H1 (cell line): ENCODE results near the gene LCOR. TPM values are rescaled to one million over a fixed set of nuclear protein-coding genes. Genes with fewer than 3 reads are reported as not detected.

Source experiments
- CTCF ChIA-PET: fragments of 300-600 bp; sonication (Branson Sonifier 250); formaldehyde crosslinking; loops from one replicate; lab custom pipeline; 2021; ENCODE audit not compliant: partially characterized antibody; lab: Charles Lee
- POLR2A ChIA-PET: fragments of 300-600 bp; sonication (Branson Sonifier 250); formaldehyde crosslinking; loops from one replicate; lab custom pipeline; 2021; ENCODE audit warnings: inconsistent platforms; ENCODE audit not compliant: partially characterized antibody; lab: Charles Lee
- DNase-seq, 2 experiments: peaks; one replicate each; pipeline versions ENCODE4 v3.0.0 to v3.0.0-alpha.2; 2010 to 2022; ENCODE audit warnings: low spot score in 2 of 2, low read depth in 1 of 2, mixed read lengths in 1 of 2
- FAIRE-seq: peaks from 2 replicates; lab custom pipeline; 2011; peaks lifted over from hg19 to GRCh38; lab: Jason Lieb, UNC
- H2AFZ ChIP-seq: 2 replicates; pipeline ENCODE4 v1.8.1; 2012; ENCODE audit warnings: low read length, inconsistent platforms
- H2AK5ac ChIP-seq: 2 replicates; pipeline ENCODE4 v1.6.1; 2013; ENCODE audit warnings: low read depth, low read length
- H2BK120ac ChIP-seq: replicated peaks from 2 replicates; pipeline ENCODE3; 2013; ENCODE audit warnings: low read depth, low read length, inconsistent platforms
- H2BK12ac ChIP-seq: 2 replicates; pipeline ENCODE4 v1.6.1; 2013; ENCODE audit warnings: low read depth, low read length
- H2BK15ac ChIP-seq: 2 replicates; pipeline ENCODE4 v1.6.1; 2013; ENCODE audit warnings: low read length
- H2BK20ac ChIP-seq: 2 replicates; pipeline ENCODE4 v1.6.1; 2013; ENCODE audit warnings: low read length
- H2BK5ac ChIP-seq: 2 replicates; pipeline ENCODE4 v1.6.1; 2013; ENCODE audit warnings: low read depth, low read length
- H3K14ac ChIP-seq: 2 replicates; pipeline ENCODE4 v1.6.1; 2013; ENCODE audit warnings: inconsistent platforms; ENCODE audit not compliant: insufficient read length
- H3K18ac ChIP-seq: 2 replicates; pipeline ENCODE4 v1.6.1; 2013; ENCODE audit warnings: low read length; ENCODE audit errors: extremely low read depth
- H3K23ac ChIP-seq: 2 replicates; pipeline ENCODE4 v1.6.1; 2013; ENCODE audit warnings: inconsistent platforms; ENCODE audit not compliant: insufficient read length
- H3K23me2 ChIP-seq: 2 replicates; pipeline ENCODE4 v1.6.1; 2013; ENCODE audit warnings: low read depth, low read length
- H3K27ac ChIP-seq: 2 replicates; pipeline ENCODE4 v1.6.1; 2011; ENCODE audit warnings: low read depth, low read length, inconsistent platforms
- H3K27me3 ChIP-seq, 4 experiments: replicated peaks in 1 of 4; 1 replicate in 1 of 4; 2 replicates in 3 of 4; pipeline versions ENCODE4 v1.6.1 to v1.8.1; 2011 to 2013; ENCODE audit warnings: low read length in 3 of 4, mild to moderate bottlenecking in 3 of 4, inconsistent platforms in 2 of 4, mixed read lengths in 2 of 4, moderate library complexity in 1 of 4; ENCODE audit not compliant: control insufficient read depth in 3 of 4, insufficient read depth in 3 of 4; ENCODE audit errors: extremely low read depth in 1 of 4
- H3K36me3 ChIP-seq, 4 experiments: 2 replicates each; pipeline versions ENCODE4 v1.6.1 to v1.8.1; 2011 to 2013; ENCODE audit warnings: mild to moderate bottlenecking in 4 of 4, low read length in 3 of 4, moderate library complexity in 2 of 4, control low read depth in 1 of 4, inconsistent platforms in 1 of 4; ENCODE audit not compliant: insufficient read depth in 4 of 4, control insufficient read depth in 2 of 4
- H3K4ac ChIP-seq: replicated peaks from 2 replicates; pipeline ENCODE3; 2013; ENCODE audit warnings: low read length, low read depth, mixed read lengths, inconsistent platforms; ENCODE audit not compliant: insufficient read length
- H3K4me1 ChIP-seq, 4 experiments: replicated peaks in 1 of 4; 1 replicate in 1 of 4; 2 replicates in 3 of 4; pipeline versions ENCODE4 v1.6.1 to v1.8.1; 2011 to 2013; ENCODE audit warnings: low read length in 3 of 4, inconsistent platforms in 2 of 4, mixed read lengths in 1 of 4; ENCODE audit not compliant: insufficient read depth in 4 of 4, control insufficient read depth in 3 of 4
- H3K4me2 ChIP-seq, 2 experiments: 2 replicates each; pipeline versions ENCODE4 v1.6.1 to v1.8.1; 2011 to 2013; ENCODE audit warnings: low read depth in 2 of 2, low read length in 2 of 2, control low read depth in 1 of 2, inconsistent platforms in 1 of 2, mild to moderate bottlenecking in 1 of 2; ENCODE audit not compliant: insufficient read depth in 1 of 2
- H3K4me3 ChIP-seq, 4 experiments: fragments of 200-600, 300-600 bp in 1 of 4; sonication (generic), shearing (Covaris generic), sonication (Bioruptor Twin) in 1 of 4; 2 replicates each; pipeline versions ENCODE4 v1.5.1 to v1.8.1; 2011 to 2016; ENCODE audit warnings: low read length in 4 of 4, low read depth in 3 of 4, control low read depth in 2 of 4, inconsistent platforms in 2 of 4, mild to moderate bottlenecking in 2 of 4, mixed read lengths in 1 of 4, moderate library complexity in 1 of 4; ENCODE audit not compliant: insufficient read depth in 2 of 4; ENCODE audit errors: extremely low read depth in 1 of 4
- H3K56ac ChIP-seq: replicated peaks from 2 replicates; pipeline ENCODE3; 2013; ENCODE audit warnings: low read depth, mild to moderate bottlenecking, mixed read lengths, low read length, inconsistent platforms; ENCODE audit not compliant: insufficient read length
- H3K79me1 ChIP-seq: 2 replicates; pipeline ENCODE4 v1.6.1; 2013; ENCODE audit warnings: low read depth, low read length, control low read depth
- H3K79me2 ChIP-seq, 2 experiments: 2 replicates each; pipeline versions ENCODE4 v1.6.1 to v1.8.1; 2012 to 2013; ENCODE audit warnings: low read length in 2 of 2, mild to moderate bottlenecking in 2 of 2, inconsistent platforms in 1 of 2; ENCODE audit not compliant: insufficient read depth in 2 of 2, control insufficient read depth in 1 of 2
- H3K9ac ChIP-seq, 4 experiments: replicated peaks in 1 of 4; 1 replicate in 1 of 4; 2 replicates in 3 of 4; pipeline versions ENCODE4 v1.6.1 to v1.8.1; 2011 to 2013; ENCODE audit warnings: low read depth in 3 of 4, low read length in 3 of 4, control low read depth in 2 of 4, mild to moderate bottlenecking in 2 of 4, moderate library complexity in 2 of 4, inconsistent platforms in 1 of 4; ENCODE audit errors: extremely low read depth in 1 of 4
- H3K9me3 ChIP-seq, 2 experiments: 2 replicates each; pipeline versions ENCODE4 v1.6.1 to v1.8.1; 2012 to 2013; ENCODE audit warnings: mild to moderate bottlenecking in 2 of 2, moderate library complexity in 2 of 2, control low read depth in 1 of 2, inconsistent platforms in 1 of 2, low read depth in 1 of 2, low read length in 1 of 2, mixed read lengths in 1 of 2; ENCODE audit not compliant: insufficient read depth in 2 of 2
- H4K20me1 ChIP-seq, 2 experiments: replicated peaks in 1 of 2; 2 replicates each; pipeline versions ENCODE3 to v1.8.1; 2011 to 2013; ENCODE audit warnings: inconsistent platforms in 2 of 2, low read length in 2 of 2, mild to moderate bottlenecking in 1 of 2; ENCODE audit not compliant: insufficient read depth in 2 of 2, control insufficient read depth in 1 of 2
- H4K5ac ChIP-seq: 2 replicates; pipeline ENCODE4 v1.6.1; 2013; ENCODE audit warnings: low read length, low read depth, mixed read lengths, inconsistent platforms; ENCODE audit not compliant: insufficient read length
- H4K8ac ChIP-seq: 2 replicates; pipeline ENCODE4 v1.8.0; 2013; ENCODE audit warnings: mild to moderate bottlenecking, moderate library complexity, low read length, inconsistent platforms; ENCODE audit not compliant: insufficient read depth; ENCODE audit errors: extremely low read depth
- H4K91ac ChIP-seq: replicated peaks from 2 replicates; pipeline ENCODE3; 2013; ENCODE audit warnings: low read length, mixed read lengths, inconsistent platforms; ENCODE audit not compliant: insufficient read length
- ATF2 ChIP-seq: IDR thresholded peaks from 2 replicates; pipeline ENCODE4 v1.6.1; 2012; ENCODE audit warnings: low read length, inconsistent platforms
- CBX5 ChIP-seq: fragments of 300-800, 300-1000 bp; sonication (generic); IDR thresholded peaks from 2 replicates; pipeline ENCODE4 v1.7.1; 2016; ENCODE audit warnings: antibody characterized with exemption, low read length, low read depth
- CEBPB ChIP-seq: IDR thresholded peaks from 2 replicates; pipeline ENCODE4 v1.6.1; 2012; ENCODE audit warnings: low read depth, low read length
- CREB1 ChIP-seq: IDR thresholded peaks from 2 replicates; pipeline ENCODE4 v1.6.1; 2012; ENCODE audit warnings: inconsistent platforms
- POLR2AphosphoS5 ChIP-seq: IDR thresholded peaks from 2 replicates; pipeline ENCODE4 v1.6.1; 2011; ENCODE audit warnings: low read depth, low read length
- RBBP5 ChIP-seq: IDR thresholded peaks from 2 replicates; pipeline ENCODE4 v1.7.1; 2012; ENCODE audit warnings: low read depth, mild to moderate bottlenecking, inconsistent platforms, low read length, moderate library complexity, borderline replicate concordance
- RFX5 ChIP-seq: IDR thresholded peaks from 2 replicates; pipeline ENCODE4 v1.6.1; 2011; ENCODE audit warnings: low read depth, low read length, improper control_type of control experiment, borderline replicate concordance
- SIN3A ChIP-seq, 2 experiments: IDR thresholded peaks in 1 of 2; conservative IDR thresholded peaks in 1 of 2; 2 replicates each; pipeline ENCODE4 v1.6.1; 2011 to 2012; ENCODE audit warnings: low read length in 2 of 2, improper control_type of control experiment in 1 of 2, low read depth in 1 of 2, mild to moderate bottlenecking in 1 of 2
- SIX5 ChIP-seq: IDR thresholded peaks from 2 replicates; pipeline ENCODE4 v1.6.1; 2011; ENCODE audit warnings: mild to moderate bottlenecking, low read depth, low read length
- SRF ChIP-seq: IDR thresholded peaks from 2 replicates; pipeline ENCODE4 v1.6.1; 2011; ENCODE audit warnings: mild to moderate bottlenecking, low read depth, low read length, moderate library complexity
- SUZ12 ChIP-seq: fragments of 200-600 bp; sonication (generic); IDR thresholded peaks from 2 replicates; pipeline ENCODE4 v1.6.1; 2012; ENCODE audit warnings: mild to moderate bottlenecking, inconsistent platforms, low read length, moderate library complexity, mixed read lengths
- TAF7 ChIP-seq: optimal IDR thresholded peaks from 2 replicates; pipeline ENCODE3; 2011; ENCODE audit warnings: low read depth, mild to moderate bottlenecking, inconsistent platforms, low read length, moderate library complexity, borderline replicate concordance
- WGBS, 2 experiments: shearing (Covaris generic) in 1 of 2; methylation state at CpG; one replicate each; pipeline versions ENCODE4 v1.1.6 to v1.1.7; 2013 to 2015; ENCODE audit warnings: low lambda C conversion rate in 2 of 2, mixed read lengths in 2 of 2, inconsistent platforms in 1 of 2, low coverage in 1 of 2, missing lambda C conversion rate in 1 of 2; ENCODE audit not compliant: insufficient replicate concordance in 2 of 2, insufficient coverage in 1 of 2, insufficient read length in 1 of 2; ENCODE audit errors: extremely low coverage in 1 of 2, missing lambda C conversion rate in 1 of 2; 5-methylcytosine and 5-hydroxymethylcytosine counted together
- polyA plus RNA-seq, 7 experiments: library from polyadenylated mRNA; depleted of rRNA in 3 of 7; stranded (reverse) in 5 of 7; unstranded in 2 of 7; fragments of >200 nt in 5 of 7; fragments of 200-250 nt in 2 of 7; gene quantifications; 1 replicate in 5 of 7; 2 replicates in 1 of 7; 4 replicates in 1 of 7; pipeline versions ENCODE4 v1.2.1 to v1.2.3, GENCODE V29; 2011 to 2013; ENCODE audit warnings: missing spikeins in 2 of 7, mixed read lengths in 2 of 7
- total RNA-seq: library from RNA; stranded (reverse); fragmentation: NEBNext Ultra II Directional; extraction: Animal tissue kit (Norgen Biotek cat#: 25700); gene quantifications from 2 replicates; pipeline ENCODE4 v1.2.1, GENCODE V29; 2021

The LCOR gene
- total and polyA plus RNA-seq, 2 of the 8 experiments (the other 6 are each of a cell fraction or from before 2014, with no cell fraction given) = 4.7 to 25.5 TPM

- 91% methylated on average over 8 of the region's 8 CpGs; no CpG with 5 or more reads in 1 of the 2 experiments for WGBS, 2 experiments
- CTCF ChIA-PET = interaction anchor here (1.0 to 9.1 kb wide), 3 partner anchors 17 to 41 kb away, joined by 4 to 129 read pairs (median 109); no protein-coding TSS in a partner anchor
- DNase-seq = no peak
- TF ChIP-seq CEBPB = no peak
- TF ChIP-seq POLR2AphosphoS5 = no peak
- no peak for TF ChIP-seq SRF
- no peak for TF ChIP-seq CREB1
- TF ChIP-seq SIX5 = no peak
- TF ChIP-seq TAF7 = no peak
- TF ChIP-seq ATF2 = no peak
- no peak for TF ChIP-seq SIN3A (conservative IDR thresholded peaks at IDR 0.05 in 1 of 2, IDR thresholded peaks at IDR 0.05 in 1 of 2; ENCODE audit: low read depth in 1 of 2, low read length in 2 of 2)
- TF ChIP-seq RFX5 = no peak
- TF ChIP-seq CBX5 = no peak
- TF ChIP-seq RBBP5 = no peak
- TF ChIP-seq SUZ12 = no peak
These were observed 208.6 kb downstream of the LCOR start for GRCh38 chr10:97040706-97041105.

More at GRCh38 chr10:97040706-97041105, 208.6 kb downstream of the LCOR start:
- no peak overlapping the region for H2BK20ac ChIP-seq
- no peak overlapping the region for H2BK12ac ChIP-seq
- no peak overlapping the region for H2BK5ac ChIP-seq
- H3K27me3 ChIP-seq = no peaks in the 10 kb centered on the region; a peak in 1 of 7 replicates
- H2AK5ac ChIP-seq = no peak overlapping the region
- H3K23me2 ChIP-seq = no peaks in the 10 kb centered on the region; the same call in 1 of the 2 replicates
- H3K79me2 ChIP-seq = no peaks in the 10 kb centered on the region
- no peak overlapping the region for H2BK120ac ChIP-seq
- no peak overlapping the region for H4K5ac ChIP-seq
- H2AFZ ChIP-seq = no peak overlapping the region
- no peak overlapping the region for H3K56ac ChIP-seq
- H3K4me2 ChIP-seq = no peak overlapping the region
- no peak overlapping the region for H4K8ac ChIP-seq
- no peak overlapping the region for H3K4ac ChIP-seq
- no peak overlapping the region for H3K18ac ChIP-seq
- no peaks in the 10 kb centered on the region for H3K9me3 ChIP-seq
- H3K9ac ChIP-seq = no peak overlapping the region
- H3K27ac ChIP-seq = no peak overlapping the region
- POLR2A ChIA-PET = no interaction called here
- no peak overlapping the region for H3K23ac ChIP-seq
- H3K4me1 ChIP-seq = peaks cover 0 to 6% (median 3%) of the 10 kb centered on the region in 4 experiments; a peak in 5 of 7 replicates
- no peak for FAIRE-seq
- no peaks in the 10 kb centered on the region for H3K79me1 ChIP-seq
- H4K20me1 ChIP-seq = no peaks in the 10 kb centered on the region
- no peak overlapping the region for H3K4me3 ChIP-seq
- no peak overlapping the region for H2BK15ac ChIP-seq
- H3K14ac ChIP-seq = no peak overlapping the region
- H4K91ac ChIP-seq = no peak overlapping the region
- H3K36me3 ChIP-seq = no peaks in the 10 kb centered on the region
